GM19035 (cell line): ENCODE results near the gene TRIP6.

Source experiments
- ATAC-seq: cut with Tn5 transposase; IDR thresholded peaks from one replicate; pipeline ENCODE4 v1.9.1; 2021; ENCODE audit not compliant: unreplicated experiment

The TRIP6 gene

DNA sequence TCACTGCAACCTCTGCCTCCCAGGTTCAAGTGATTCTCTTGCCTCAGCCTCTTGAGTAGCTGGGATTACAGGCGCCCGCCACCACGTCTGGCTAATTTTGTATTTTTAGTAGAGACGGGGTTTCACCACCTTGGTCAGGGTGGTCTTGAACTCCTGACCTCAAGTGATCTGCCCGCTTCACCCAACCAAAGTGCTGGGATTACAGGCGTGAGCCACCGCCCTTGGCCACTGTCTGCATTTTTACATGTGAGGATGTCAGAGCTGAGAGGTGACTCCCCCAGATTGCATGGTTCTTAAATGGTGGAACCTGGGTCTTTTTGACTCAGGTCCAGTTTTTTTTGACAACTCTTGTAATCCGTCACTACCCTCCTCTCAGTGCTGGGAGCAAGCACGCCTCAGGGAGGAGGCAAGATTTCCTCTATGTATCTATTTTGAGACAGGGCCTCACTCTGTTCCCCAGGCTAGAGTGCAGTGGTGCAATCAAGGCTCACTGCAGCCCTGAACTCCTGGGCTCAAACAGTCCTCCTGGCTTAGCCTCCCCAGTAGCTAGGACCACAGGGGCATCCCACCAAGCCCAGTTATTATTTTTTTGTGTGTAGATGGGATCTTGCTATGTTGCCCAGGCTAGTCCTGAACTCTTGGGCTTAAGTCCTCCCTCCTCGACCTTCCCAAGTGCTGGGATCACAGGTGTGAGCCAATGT is 6.6 kb downstream of the TRIP6 start:
- no peak for ATAC-seq

DNA sequence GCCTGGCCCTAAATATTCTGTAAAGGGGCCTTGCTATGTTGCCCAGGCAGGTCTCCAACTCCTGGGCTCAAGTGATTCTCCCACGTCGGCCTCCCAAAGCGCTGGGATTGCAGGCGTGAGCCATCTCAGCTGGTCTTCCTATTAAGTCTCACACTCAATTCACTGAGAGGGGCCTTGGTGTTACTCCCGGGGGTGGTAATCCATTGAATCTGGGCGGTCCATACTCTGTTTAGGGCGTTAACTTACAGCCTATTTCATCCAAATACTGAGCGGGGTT is 7.1 kb downstream of the TRIP6 start:
- ATAC-seq = no peak

- ATAC-seq = peak; percentile 90
Observed at GRCh38 chr7:100874577-100875355, 7.6 kb downstream of the TRIP6 start, which contains the start of gene SRRT. Gene SRRT, plus strand, starts transcription at chr7:100875103. Its CDS starts 488 bp downstream, at chr7:100875591.

- peak; percentile 34 for ATAC-seq
Observed at GRCh38 chr7:100875356-100875751, 8.2 kb downstream of the TRIP6 start.

DNA sequence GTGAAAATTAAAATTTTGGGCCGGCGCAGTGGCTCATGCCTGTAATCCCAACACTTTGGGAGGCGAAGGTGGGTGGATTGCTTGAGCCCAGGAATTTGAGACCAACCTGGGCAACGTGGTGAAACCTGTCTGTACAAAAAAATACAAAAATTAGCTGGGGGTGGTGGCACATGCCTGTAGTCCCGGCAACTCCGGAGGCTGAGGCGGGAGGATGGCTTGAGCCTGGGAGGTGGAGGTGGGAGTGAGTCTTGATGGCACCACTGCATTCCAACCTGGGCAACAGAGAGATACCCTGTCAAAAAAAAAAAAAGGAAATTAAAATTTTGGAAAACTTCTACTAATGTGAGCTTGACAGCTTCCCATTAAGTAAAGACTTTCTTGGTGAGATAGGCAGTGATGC is 10.8 kb downstream of the TRIP6 start:
- no peak for ATAC-seq

- no peak for ATAC-seq
Observed at GRCh38 chr7:100878685-100879084, 11.5 kb downstream of the TRIP6 start.

DNA sequence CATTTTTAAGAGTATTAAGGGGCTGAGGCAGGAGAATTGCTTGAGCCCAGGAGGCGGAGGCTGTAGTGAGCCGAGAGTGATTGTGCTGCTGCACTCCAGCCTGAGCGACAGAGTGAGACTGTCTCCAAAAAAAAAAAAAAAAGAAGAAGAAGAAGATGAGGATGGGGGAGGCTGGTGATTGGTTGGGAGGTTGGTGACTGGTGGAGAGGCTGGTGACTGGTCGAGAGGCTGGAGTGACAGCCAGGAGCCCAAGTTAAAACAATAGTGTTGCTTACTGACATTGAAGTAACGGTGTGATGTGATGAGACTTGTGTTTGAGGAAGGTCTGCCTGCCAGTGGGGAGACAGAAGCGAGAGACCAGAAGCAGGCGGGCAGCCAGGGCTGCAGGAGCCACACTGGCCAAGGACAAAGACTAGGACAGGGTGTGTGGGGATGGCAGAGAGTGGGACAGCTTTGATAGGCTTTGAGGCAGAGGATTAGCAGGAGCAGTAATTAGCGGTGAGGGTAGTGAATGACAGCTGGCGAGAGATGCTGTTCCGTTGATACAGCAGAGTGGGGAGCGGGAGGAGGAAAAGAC is 12.6 kb downstream of the TRIP6 start:
- ATAC-seq = no peak

DNA sequence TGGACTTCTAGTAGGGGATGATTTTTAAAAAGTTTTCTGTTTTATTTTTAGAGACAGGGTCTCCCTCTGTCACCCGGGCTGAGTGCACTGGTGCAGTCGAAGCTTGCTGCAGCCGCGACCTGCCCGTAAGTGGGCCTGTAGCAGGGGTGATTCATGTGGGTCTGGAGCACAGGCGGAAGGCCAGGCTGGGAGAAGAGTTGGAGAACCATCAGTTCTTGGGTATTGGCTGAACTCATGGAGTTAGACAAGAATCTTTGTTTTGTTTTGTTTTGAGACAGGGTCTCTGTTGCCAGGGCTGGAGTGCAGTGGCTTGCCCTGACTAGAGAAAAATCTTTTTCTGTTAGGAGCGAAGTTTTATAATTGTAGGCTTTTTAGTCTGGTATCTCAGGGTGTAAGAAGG is 13.5 kb downstream of the TRIP6 start:
- no peak for ATAC-seq

DNA sequence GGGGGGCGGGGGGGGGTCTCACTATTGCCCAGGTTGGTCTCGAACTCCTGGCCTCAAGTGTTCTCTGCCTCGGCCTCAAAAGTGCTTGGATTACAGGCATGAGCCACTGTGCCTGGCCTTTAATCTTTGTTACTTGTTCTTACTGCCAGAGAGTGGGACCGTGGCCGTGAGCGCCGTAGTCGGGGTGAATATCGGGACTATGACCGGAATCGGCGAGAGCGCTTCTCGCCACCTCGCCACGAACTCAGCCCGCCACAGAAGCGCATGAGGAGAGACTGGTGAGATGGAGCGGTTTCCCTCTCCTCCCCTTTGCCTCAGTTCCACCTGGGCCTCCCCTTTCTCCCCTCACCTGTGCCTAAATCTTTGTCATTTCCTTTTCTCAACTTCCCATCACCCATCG is 13.9 kb downstream of the TRIP6 start:
- ATAC-seq = no peak

GRCh38 chr7:100882201-100882600 is 15.0 kb downstream of the TRIP6 start:
- no peak for ATAC-seq

GRCh38 chr7:100882785-100883526 is 15.8 kb downstream of the TRIP6 start:
- no peak for ATAC-seq

- no peak for ATAC-seq
Observed at GRCh38 chr7:100884736-100885439, 17.7 kb downstream of the TRIP6 start.

DNA sequence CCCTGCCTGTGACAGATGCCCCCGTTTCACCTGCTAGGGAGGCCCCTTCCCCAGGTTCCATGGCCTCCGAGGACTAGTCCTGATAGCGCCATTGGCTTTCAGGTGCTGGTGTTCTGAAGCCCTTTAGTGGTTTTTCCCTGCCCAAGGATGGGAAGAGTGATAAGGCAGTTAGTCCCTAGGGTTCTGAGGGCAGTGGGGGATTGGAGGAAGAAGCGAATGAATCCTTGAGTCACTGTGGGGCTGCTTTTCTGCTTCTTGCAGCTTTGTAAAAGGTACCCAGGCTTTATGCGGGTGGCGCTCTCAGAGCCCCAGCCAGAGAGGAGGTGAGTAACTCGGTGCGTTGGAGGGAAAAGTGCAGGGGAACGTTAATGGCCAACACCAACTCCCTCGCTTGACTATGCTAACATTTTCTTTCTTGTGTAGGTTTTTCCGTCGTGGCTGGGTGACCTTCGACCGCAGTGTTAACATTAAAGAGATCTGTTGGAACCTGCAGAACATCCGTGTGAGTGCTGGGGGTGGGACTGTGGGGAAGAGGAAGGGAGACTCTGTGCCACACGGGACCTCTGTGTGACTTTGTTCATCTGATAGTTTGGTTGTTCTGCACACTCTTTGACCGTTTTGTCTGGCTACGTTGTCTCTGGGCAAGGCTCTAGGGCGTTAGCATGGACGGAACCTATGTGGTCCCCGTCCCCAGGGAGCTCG is 18.4 kb downstream of the TRIP6 start:
- ATAC-seq = no peak

GRCh38 chr7:100886142-100886935 is 19.2 kb downstream of the TRIP6 start:
- ATAC-seq = no peak

DNA sequence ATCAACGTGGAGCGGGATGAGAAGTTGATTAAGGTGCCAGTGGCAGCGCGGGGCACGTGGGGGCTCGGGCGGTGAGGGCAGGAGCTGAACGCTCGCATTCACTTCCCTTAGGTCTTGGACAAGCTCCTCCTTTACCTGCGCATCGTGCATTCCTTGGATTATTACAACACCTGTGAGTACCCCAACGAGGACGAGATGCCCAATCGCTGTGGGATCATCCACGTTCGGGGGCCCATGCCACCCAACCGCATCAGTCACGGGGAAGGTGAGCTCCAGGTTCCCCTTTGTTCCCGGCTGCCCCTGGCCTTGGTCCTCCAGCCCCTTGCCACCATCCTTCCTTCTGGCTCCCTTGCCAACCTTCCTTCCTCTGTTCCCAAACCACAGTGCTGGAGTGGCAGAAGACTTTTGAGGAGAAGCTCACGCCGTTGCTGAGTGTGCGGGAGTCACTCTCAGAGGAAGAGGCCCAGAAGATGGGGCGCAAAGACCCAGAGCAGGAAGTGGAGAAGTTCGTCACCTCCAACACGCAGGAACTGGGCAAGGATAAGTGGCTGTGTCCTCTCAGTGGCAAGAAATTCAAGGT is 19.8 kb downstream of the TRIP6 start:
- no peak for ATAC-seq

GRCh38 chr7:100887516-100888290 is 20.5 kb downstream of the TRIP6 start:
- ATAC-seq = peak; percentile 45

DNA sequence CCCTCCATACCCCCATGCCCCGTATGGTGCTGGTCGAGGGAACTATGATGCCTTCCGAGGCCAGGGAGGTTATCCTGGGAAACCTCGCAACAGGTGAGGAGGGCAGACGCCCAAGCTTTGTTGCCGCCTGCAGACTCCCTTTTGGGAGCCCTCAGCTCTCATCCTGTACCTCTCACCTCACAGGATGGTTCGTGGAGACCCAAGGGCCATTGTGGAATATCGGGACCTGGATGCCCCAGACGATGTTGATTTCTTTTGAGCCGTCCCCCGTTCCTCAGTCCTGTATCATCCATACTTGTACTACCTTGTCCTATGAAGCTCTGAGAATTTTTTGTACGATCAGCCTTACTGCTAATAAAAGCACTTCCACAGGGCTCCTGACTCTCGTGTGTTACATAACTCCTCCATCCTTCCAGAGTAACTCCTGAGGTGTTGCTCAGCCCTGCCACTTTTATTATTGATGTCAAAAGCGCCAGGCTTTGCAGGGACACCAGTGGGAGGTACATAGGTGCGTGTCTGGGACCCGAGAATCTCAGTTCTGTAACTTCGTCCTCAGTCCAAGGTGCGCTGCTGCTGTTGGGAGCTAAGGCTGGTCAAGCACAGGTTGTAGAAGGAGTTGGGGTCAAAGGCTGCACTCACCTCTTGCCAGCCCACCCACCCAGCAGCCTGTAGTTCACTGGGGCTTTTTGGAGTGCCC is 21.3 kb downstream of the TRIP6 start:
- no peak for ATAC-seq
